ENCODE data around the gene RMRP. TPM values are rescaled to one million over a fixed set of nuclear protein-coding genes. Genes with fewer than 3 reads are reported as not detected.

RMRP gene
- total and polyA plus RNA-seq, 10 of the 15 experiments (the other 5 are each of a cell fraction or from before 2014, with no cell fraction given) = 12.0 to 42,450 (median 6,418) TPM; not detected in 4

GRCh38 chr9:35691757-35692301 lies 34.0 kb upstream of the RMRP start:
- Histone ChIP-seq H3K9me3 (replicated peaks; ENCODE audit: control insufficient read depth, insufficient read depth, low read length) (no peaks in the 10 kb centered on the region), H2AFZ (ENCODE audit: control insufficient read depth, low read depth, low read length) (no peak overlapping the region), H3K27me3 (replicated peaks in 1 of 2; ENCODE audit: control insufficient read depth in 2 of 2, insufficient read depth in 2 of 2, low read length in 1 of 2) (no peaks in the 10 kb centered on the region), H3K4me3 (no peak overlapping the region), H3K9ac (ENCODE audit: control insufficient read depth, insufficient read depth, low read length) (no peak overlapping the region), H3K4me1 (ENCODE audit: control insufficient read depth, insufficient read depth, low read length) (peaks cover 3% of the 10 kb centered on the region; the same call in 1 of the 2 replicates), H3K27ac (ENCODE audit: control insufficient read depth, insufficient read depth) (no peak overlapping the region), H4K20me1 (ENCODE audit: control insufficient read depth, insufficient read depth) (no peaks in the 10 kb centered on the region), H3K79me2 (ENCODE audit: control insufficient read depth, insufficient read depth, low read length) (no peaks in the 10 kb centered on the region; the same call in 1 of the 2 replicates), H3K4me2 (ENCODE audit: control insufficient read depth, insufficient read depth) (no peak overlapping the region), H3K36me3 (ENCODE audit: control insufficient read depth in 2 of 2, insufficient read depth in 2 of 2, low read length in 1 of 2) (peaks cover 6 to 10% of the 10 kb centered on the region in 2 experiments; a peak in 2 of 4 replicates)
- no TSS peak for BruUV-seq (replicated peaks)
- FAIRE-seq (no peak), DNase-seq (ENCODE audit: low read depth, low spot score) (no peak), ATAC-seq (no peak)
- ChIA-PET POLR2A (interaction anchor here (1.1 to 2.7 kb wide), 4 partner anchors 9 to 40 kb away, joined by 3 to 13 read pairs (median 6); partner anchors contain the start of genes CREB3 and TLN1), CTCF (interaction anchor here (0.8 to 15.2 kb wide), 5 partner anchors 20 to 98 kb away, joined by 3 to 227 read pairs (median 4); partner anchors contain the start of genes ARHGEF39, CCDC107 and RMRP), SMC1A (ENCODE audit: uncharacterized antibody, unreplicated experiment) (interaction anchor here (0.6 to 1.3 kb wide), 9 partner anchors 9 to 1394 kb away, joined by 3 to 4 read pairs (median 3); no protein-coding TSS in a partner anchor), RAD21 (ENCODE audit: unreplicated experiment) (interaction anchor here (1.2 to 1.5 kb wide), 3 partner anchors 22 to 88 kb away, joined by 3 to 4 read pairs (median 4); no protein-coding TSS in a partner anchor)
- TF ChIP-seq SP1 (IDR thresholded peaks at IDR 0.05; ENCODE audit: low read depth, low read length) = no peak
- no peak for TF ChIP-seq PAX8 (IDR thresholded peaks at IDR 0.05)
- TF ChIP-seq RBBP5 (conservative IDR thresholded peaks at IDR 0.05) = no peak
- TF ChIP-seq TARDBP (IDR thresholded peaks at IDR 0.05; ENCODE audit: borderline replicate concordance) = no peak
- TF ChIP-seq POLR2AphosphoS2 (IDR thresholded peaks at IDR 0.05; ENCODE audit: low read depth, low read length) = no peak
- TF ChIP-seq SRF (IDR thresholded peaks at IDR 0.05; ENCODE audit: low read depth in 2 of 2, low read length in 2 of 2) = no peak
- TF ChIP-seq, protein P1, sequence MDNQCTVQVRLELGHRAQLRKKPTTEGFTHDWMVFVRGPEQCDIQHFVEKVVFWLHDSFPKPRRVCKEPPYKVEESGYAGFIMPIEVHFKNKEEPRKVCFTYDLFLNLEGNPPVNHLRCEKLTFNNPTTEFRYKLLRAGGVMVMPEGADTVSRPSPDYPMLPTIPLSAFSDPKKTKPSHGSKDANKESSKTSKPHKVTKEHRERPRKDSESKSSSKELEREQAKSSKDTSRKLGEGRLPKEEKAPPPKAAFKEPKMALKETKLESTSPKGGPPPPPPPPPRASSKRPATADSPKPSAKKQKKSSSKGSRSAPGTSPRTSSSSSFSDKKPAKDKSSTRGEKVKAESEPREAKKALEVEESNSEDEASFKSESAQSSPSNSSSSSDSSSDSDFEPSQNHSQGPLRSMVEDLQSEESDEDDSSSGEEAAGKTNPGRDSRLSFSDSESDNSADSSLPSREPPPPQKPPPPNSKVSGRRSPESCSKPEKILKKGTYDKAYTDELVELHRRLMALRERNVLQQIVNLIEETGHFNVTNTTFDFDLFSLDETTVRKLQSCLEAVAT (IDR thresholded peaks at IDR 0.05) = no peak
- no peak for TF ChIP-seq CHD4 (IDR thresholded peaks at IDR 0.05)
- no peak for TF ChIP-seq NR2C1 (IDR thresholded peaks at IDR 0.05)
- TF ChIP-seq POU2F2 (IDR thresholded peaks at IDR 0.05; ENCODE audit: borderline replicate concordance, low read depth, low read length) = no peak
- no peak for TF ChIP-seq RB1 (IDR thresholded peaks at IDR 0.05; ENCODE audit: borderline replicate concordance)
- TF ChIP-seq CEBPB (IDR thresholded peaks at IDR 0.05; ENCODE audit: borderline replicate concordance in 1 of 2, low read depth in 2 of 2, low read length in 2 of 2) = no peak
- no peak for TF ChIP-seq JUNB (IDR thresholded peaks at IDR 0.05)
- TF ChIP-seq SMC3 (IDR thresholded peaks at IDR 0.05; ENCODE audit: borderline replicate concordance, low read length) = no peak
- TF ChIP-seq MTA2 (IDR thresholded peaks at IDR 0.05; ENCODE audit: low read depth) = no peak
- no peak for TF ChIP-seq MEF2B (IDR thresholded peaks at IDR 0.05; ENCODE audit: partially characterized antibody, poor library complexity, severe bottlenecking)
- no peak for TF ChIP-seq FOS (IDR thresholded peaks at IDR 0.05; ENCODE audit: borderline replicate concordance, extremely low read depth, insufficient read length)
- no peak for TF ChIP-seq BHLHE40 (IDR thresholded peaks at IDR 0.05; ENCODE audit: borderline replicate concordance in 1 of 2, low read depth in 2 of 2, low read length in 1 of 2)
- no peak for TF ChIP-seq ESRRA (IDR thresholded peaks at IDR 0.05; ENCODE audit: low read length)
- in situ Hi-C loops (cut with MboI) = no loop called here
- 91% methylated on average over 13 of the region's 13 CpGs for WGBS (ENCODE audit: insufficient coverage, insufficient replicate concordance, low lambda C conversion rate, missing lambda C conversion rate)
- intact Hi-C loops (cut with micrococcal nuclease; ENCODE audit: unreplicated experiment) = no loop called here
